ENCODE results near the gene GFRA4. TPM values are rescaled to one million over a fixed set of nuclear protein-coding genes. Genes with fewer than 3 reads are reported as not detected.

The GFRA4 gene
- total and polyA plus RNA-seq, 2 donors: 0.19 to 0.21 TPM

DNA sequence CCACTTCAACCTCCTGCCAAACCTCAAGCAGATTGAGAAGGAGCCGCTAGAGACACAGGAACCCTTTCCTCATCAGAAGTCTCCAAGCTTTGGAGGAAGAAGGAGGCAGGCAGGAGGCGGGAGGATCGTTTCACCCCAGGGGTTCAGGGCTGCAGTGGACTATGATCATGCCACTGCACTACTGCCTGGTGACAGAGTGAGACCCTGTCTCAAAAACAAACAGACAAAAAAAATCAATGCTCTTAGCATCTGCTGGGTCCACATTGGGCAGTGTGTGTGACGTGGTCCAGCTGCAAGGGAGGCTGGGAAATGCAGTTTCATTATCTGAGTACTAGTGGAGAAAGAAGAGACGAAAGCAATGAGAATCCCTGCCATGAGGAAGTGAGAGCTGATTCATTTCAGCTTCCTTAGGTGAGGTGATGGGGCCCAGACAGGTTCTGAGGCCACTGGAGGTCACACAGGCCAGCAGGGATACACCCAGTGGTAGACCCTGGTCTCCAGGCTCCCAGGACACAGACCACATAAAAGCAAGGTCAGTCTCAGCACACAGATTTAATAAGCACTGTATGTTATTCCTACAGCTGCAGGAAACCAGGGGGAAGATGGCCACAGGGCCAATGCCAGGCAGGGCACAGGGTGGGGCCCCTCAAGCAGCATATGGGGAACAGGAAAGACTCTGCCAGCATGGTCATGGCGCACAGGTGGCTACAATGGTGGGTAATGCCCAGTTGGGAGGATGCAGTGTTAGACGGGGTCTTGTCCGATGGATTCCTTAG, 4.3 kb downstream of the GFRA4 start:
- Histone ChIP-seq H3K27ac (ENCODE audit: low read depth in 1 of 2, low read length in 1 of 2) (no peak overlapping the region), H3K9me3 (ENCODE audit: control insufficient read depth in 2 of 2, insufficient read depth in 1 of 2, low read length in 1 of 2) (no peaks in the 10 kb centered on the region), H3K27me3 (ENCODE audit: control insufficient read depth in 2 of 2, insufficient read depth in 1 of 2, low read length in 1 of 2) (peaks cover 27 to 63% of the 10 kb centered on the region in 2 donors), H3K4me3 (ENCODE audit: low read length in 2 of 2) (no peak overlapping the region), H3K4me1 (ENCODE audit: control insufficient read depth in 2 of 2, insufficient read depth in 2 of 2, low read length in 2 of 2) (no peaks in the 10 kb centered on the region), H3K36me3 (ENCODE audit: control insufficient read depth in 2 of 2, insufficient read depth in 2 of 2, low read length in 1 of 2) (no peaks in the 10 kb centered on the region)
- no peak for DNase-seq (ENCODE audit: low read depth in 6 of 9, low spot score in 9 of 9)
- WGBS: 77% methylated on average over 8 of the region's 8 CpGs

DNA sequence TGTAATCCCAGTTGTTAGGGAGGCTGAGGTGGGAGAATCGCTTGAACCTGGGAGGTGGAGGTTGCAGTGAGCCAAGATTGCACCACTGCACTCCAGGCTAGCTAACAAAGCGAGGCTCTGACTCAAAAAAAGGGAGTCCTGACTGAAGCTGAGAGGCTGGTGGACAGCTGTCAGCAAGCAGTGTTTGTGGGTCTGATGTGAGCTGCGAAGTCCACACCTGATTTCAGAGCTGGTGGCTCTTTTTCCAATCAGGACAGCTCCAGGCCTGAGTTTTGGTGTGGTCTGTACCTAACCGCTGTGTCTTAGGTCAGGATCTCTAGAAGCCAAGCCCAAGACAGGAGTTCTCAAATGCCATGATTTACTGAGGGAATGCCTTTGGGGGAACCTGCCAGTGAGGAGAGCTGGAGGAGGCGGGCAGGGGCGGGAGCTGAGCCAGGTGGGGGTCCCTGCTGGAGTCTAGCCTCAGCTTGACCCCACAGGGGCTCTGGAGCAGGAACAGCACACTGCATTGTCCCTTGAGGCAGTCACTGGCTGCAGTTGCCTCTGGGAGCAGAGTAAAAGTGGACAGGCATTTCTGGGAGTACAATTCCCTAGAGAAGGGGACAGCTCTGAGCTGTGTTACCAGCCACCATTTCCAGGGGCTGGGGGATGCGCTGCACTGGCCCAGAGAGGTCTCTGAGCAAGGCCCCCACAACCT, 5.0 kb downstream of the GFRA4 start:
- Histone ChIP-seq H3K4me1 (ENCODE audit: control insufficient read depth in 2 of 2, insufficient read depth in 2 of 2, low read length in 2 of 2) (no peaks in the 10 kb centered on the region), H3K4me3 (ENCODE audit: low read length in 2 of 2) (no peak overlapping the region), H3K9me3 (ENCODE audit: control insufficient read depth in 2 of 2, insufficient read depth in 1 of 2, low read length in 1 of 2) (no peaks in the 10 kb centered on the region), H3K27ac (ENCODE audit: low read depth in 1 of 2, low read length in 1 of 2) (no peak overlapping the region), H3K36me3 (ENCODE audit: control insufficient read depth in 2 of 2, insufficient read depth in 2 of 2, low read length in 1 of 2) (no peaks in the 10 kb centered on the region), H3K27me3 (ENCODE audit: control insufficient read depth in 2 of 2, insufficient read depth in 1 of 2, low read length in 1 of 2) (peaks cover 27 to 57% of the 10 kb centered on the region in 2 donors)
- no peak for DNase-seq (ENCODE audit: low read depth in 6 of 9, low spot score in 9 of 9)
- WGBS: 80% methylated on average over 7 of the region's 7 CpGs

DNA sequence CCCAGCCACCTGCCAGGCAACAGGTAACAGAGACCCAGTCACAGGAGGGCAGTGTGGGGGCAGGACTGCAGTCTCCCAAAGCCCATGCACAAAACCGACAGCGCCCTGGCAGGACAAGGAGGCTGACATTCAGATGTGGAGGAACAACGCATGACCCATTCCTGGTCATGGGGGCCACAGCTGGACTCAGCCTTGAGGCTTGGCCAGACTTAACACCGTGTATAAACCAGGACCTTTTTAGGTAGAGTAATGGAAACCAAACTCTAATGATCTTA, 8.1 kb downstream of the GFRA4 start:
- 95% methylated on average over 4 of the region's 4 CpGs for WGBS
- no peak for DNase-seq (ENCODE audit: low read depth in 6 of 9, low spot score in 9 of 9)

DNA sequence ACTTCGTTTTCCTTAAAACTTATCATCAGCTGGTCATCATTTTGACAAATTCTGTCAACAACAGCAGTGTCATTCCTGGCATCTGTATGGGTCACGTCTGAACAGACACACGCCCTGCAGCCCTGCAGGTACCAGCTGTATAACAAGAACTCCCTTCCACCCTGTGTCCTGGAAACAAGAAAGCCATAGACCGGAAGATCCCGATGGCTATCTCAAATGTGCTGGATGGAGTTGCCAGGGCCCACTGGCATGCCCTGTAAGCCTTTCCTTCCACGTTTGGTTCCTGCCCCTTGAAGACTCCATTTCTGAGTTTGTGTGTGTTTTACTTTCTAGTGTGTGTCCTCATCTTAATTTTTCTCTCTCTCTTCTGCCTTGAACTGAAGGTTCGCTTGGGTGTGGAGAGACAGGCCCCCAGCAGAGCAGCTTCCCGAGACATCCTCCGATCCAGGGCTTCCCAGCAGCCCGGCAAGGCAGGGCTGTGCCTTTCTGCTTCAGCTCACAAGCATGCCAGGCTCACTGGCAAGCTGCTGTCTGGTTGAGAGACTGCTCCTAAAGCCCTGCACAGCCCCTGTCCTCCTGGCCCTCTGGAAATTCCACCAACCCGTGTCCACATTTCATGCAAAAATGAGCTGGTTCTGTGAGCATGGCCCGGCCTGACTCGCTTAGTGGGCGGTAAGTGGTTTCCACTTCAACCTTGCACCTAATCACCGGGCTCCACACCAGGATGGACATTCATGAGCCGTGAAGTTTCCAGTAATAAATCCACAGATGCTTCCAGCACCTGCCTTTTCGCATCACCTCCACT, 8.7 kb downstream of the GFRA4 start:
- no peak for DNase-seq (ENCODE audit: low read depth in 6 of 9, low spot score in 9 of 9)
- whole genome bisulfite sequencing: 95% methylated on average over 17 of the region's 17 CpGs
- peaks cover 2 to 22% of the 10 kb centered on the region in 2 donors for H3K27me3 ChIP-seq (ENCODE audit: control insufficient read depth in 2 of 2, insufficient read depth in 1 of 2, low read length in 1 of 2)
- no peak overlapping the region for H3K27ac ChIP-seq (ENCODE audit: low read depth in 1 of 2, low read length in 1 of 2)
- no peaks in the 10 kb centered on the region for H3K4me1 ChIP-seq (ENCODE audit: control insufficient read depth in 2 of 2, insufficient read depth in 2 of 2, low read length in 2 of 2)
- H3K36me3 ChIP-seq (ENCODE audit: control insufficient read depth in 2 of 2, insufficient read depth in 2 of 2, low read length in 1 of 2): no peaks in the 10 kb centered on the region
- no peaks in the 10 kb centered on the region for H3K9me3 ChIP-seq (ENCODE audit: control insufficient read depth in 2 of 2, insufficient read depth in 1 of 2, low read length in 1 of 2)
- no peak overlapping the region for H3K4me3 ChIP-seq (ENCODE audit: low read length in 2 of 2)

More for the DNA sequence above, 8.1 kb downstream of the GFRA4 start:
- no peaks in the 10 kb centered on the region for H3K4me1 ChIP-seq (ENCODE audit: control insufficient read depth in 2 of 2, insufficient read depth in 2 of 2, low read length in 2 of 2)
- H3K36me3 ChIP-seq (ENCODE audit: control insufficient read depth in 2 of 2, insufficient read depth in 2 of 2, low read length in 1 of 2): no peaks in the 10 kb centered on the region
- no peaks in the 10 kb centered on the region for H3K9me3 ChIP-seq (ENCODE audit: control insufficient read depth in 2 of 2, insufficient read depth in 1 of 2, low read length in 1 of 2)
- H3K27ac ChIP-seq (ENCODE audit: low read depth in 1 of 2, low read length in 1 of 2): no peak overlapping the region
- H3K4me3 ChIP-seq (ENCODE audit: low read length in 2 of 2): no peak overlapping the region
- H3K27me3 ChIP-seq (ENCODE audit: control insufficient read depth in 2 of 2, insufficient read depth in 1 of 2, low read length in 1 of 2): peaks cover 6 to 28% of the 10 kb centered on the region in 2 donors

DNA sequence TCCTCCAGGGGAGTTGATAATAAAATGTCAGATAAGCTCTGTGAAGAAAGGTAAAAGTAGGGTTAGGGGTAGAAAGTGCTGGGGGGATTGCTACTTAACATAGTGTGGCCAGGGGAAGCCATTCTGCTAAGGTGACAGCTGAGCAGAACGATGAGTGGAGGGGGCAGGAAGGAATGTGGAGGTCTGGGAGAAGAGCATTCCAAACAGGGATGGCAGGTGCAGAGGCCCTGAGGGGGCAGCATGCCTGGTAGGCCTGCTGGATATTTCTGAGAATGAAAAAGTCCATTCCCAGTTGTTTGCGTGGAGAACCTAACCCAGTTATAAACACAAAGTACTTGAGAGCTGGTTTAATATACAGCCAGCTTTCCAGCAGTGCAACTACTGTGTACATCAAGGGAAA, 9.3 kb downstream of the GFRA4 start:
- Histone ChIP-seq H3K9me3 (ENCODE audit: control insufficient read depth in 2 of 2, insufficient read depth in 1 of 2, low read length in 1 of 2) (no peaks in the 10 kb centered on the region), H3K36me3 (ENCODE audit: control insufficient read depth in 2 of 2, insufficient read depth in 2 of 2, low read length in 1 of 2) (no peaks in the 10 kb centered on the region), H3K4me3 (ENCODE audit: low read length in 2 of 2) (no peak overlapping the region), H3K27me3 (ENCODE audit: control insufficient read depth in 2 of 2, insufficient read depth in 1 of 2, low read length in 1 of 2) (peaks cover 0 to 16% of the 10 kb centered on the region in 2 donors), H3K27ac (ENCODE audit: low read depth in 1 of 2, low read length in 1 of 2) (no peak overlapping the region), H3K4me1 (ENCODE audit: control insufficient read depth in 2 of 2, insufficient read depth in 2 of 2, low read length in 2 of 2) (no peaks in the 10 kb centered on the region)
- WGBS: 95% methylated on average over 2 of the region's 2 CpGs
- DNase-seq (ENCODE audit: low read depth in 6 of 9, low spot score in 9 of 9): no peak

DNA sequence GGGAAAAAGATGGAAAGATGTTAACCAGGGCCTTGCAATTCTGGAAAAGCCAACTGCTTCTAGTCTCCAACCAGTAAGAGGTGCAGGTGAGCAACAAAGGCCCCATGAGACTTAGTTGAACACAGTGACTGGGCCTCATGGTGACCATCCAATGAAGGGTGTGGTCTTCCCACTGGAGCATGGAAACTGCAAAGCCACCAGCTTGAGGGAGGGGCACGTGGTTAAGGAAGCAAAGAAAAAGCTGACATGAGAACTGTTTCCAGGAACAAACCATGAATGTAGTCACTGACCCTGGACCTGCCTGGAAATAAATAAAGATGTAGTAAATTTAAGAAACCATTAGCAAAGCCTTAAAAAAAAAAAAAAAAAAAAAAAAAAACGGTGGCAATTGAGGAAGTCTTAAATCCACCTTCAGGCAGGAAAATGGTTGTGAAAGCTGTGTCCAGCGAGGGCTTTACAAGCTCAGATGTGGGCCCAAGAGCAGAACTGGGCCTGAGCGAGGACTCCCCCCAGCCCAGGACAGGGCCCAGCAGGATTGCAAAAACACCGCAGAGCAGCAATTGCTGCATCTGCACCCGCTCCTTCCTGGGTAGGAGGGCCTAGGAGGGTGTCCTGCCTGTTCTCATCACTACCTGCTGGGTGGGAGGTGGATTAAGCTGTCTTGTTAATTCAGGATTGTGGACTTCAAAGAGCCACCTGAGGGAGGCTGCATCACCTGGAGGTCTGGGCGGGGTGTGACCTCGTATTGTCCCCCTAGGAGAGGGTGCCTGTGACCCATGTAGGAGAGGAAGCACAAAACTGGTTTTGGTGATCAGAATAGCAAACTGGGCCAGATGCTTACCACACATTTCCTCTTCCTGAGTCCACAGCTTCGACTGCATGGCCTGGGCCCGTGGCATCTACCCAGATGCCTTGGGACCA, 10.3 kb downstream of the GFRA4 start:
- Histone ChIP-seq H3K27me3 (ENCODE audit: control insufficient read depth in 2 of 2, insufficient read depth in 1 of 2, low read length in 1 of 2) (peaks cover 0 to 7% of the 10 kb centered on the region in 2 donors), H3K4me1 (ENCODE audit: control insufficient read depth in 2 of 2, insufficient read depth in 2 of 2, low read length in 2 of 2) (no peaks in the 10 kb centered on the region), H3K27ac (ENCODE audit: low read depth in 1 of 2, low read length in 1 of 2) (no peak overlapping the region), H3K4me3 (ENCODE audit: low read length in 2 of 2) (no peak overlapping the region), H3K36me3 (ENCODE audit: control insufficient read depth in 2 of 2, insufficient read depth in 2 of 2, low read length in 1 of 2) (no peaks in the 10 kb centered on the region), H3K9me3 (ENCODE audit: control insufficient read depth in 2 of 2, insufficient read depth in 1 of 2, low read length in 1 of 2) (no peaks in the 10 kb centered on the region)
- 75% methylated on average over 10 of the region's 10 CpGs for WGBS
- DNase-seq (ENCODE audit: low read depth in 6 of 9, low spot score in 9 of 9): no peak

DNA sequence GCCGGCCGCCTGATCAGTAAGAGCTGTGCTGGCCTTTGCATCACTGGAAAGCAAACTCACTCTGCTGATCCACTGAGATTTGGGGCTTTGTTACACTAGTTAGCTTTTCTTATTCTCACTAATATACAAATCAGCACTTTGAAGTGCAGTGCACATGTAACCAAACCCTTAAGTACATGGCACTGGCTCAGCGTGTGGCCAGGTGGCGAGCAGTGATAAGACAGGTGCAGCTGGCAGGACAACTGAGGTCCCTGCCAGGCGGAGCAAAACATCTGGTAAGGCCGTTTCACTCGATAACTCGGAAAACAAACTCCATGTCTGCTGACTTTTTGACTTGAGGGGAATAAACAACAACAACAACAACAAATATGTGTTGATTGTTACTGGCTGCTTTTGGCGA, 11.0 kb downstream of the GFRA4 start:
- Histone ChIP-seq H3K27ac (ENCODE audit: low read depth in 1 of 2, low read length in 1 of 2) (no peak overlapping the region), H3K36me3 (ENCODE audit: control insufficient read depth in 2 of 2, insufficient read depth in 2 of 2, low read length in 1 of 2) (no peaks in the 10 kb centered on the region), H3K4me3 (ENCODE audit: low read length in 2 of 2) (no peak overlapping the region), H3K27me3 (ENCODE audit: control insufficient read depth in 2 of 2, insufficient read depth in 1 of 2, low read length in 1 of 2) (peaks cover 0 to 2% of the 10 kb centered on the region in 2 donors), H3K4me1 (ENCODE audit: control insufficient read depth in 2 of 2, insufficient read depth in 2 of 2, low read length in 2 of 2) (no peaks in the 10 kb centered on the region), H3K9me3 (ENCODE audit: control insufficient read depth in 2 of 2, insufficient read depth in 1 of 2, low read length in 1 of 2) (no peaks in the 10 kb centered on the region)
- no peak for DNase-seq (ENCODE audit: low read depth in 6 of 9, low spot score in 9 of 9)
- 79% methylated on average over 9 of the region's 9 CpGs for WGBS

DNA sequence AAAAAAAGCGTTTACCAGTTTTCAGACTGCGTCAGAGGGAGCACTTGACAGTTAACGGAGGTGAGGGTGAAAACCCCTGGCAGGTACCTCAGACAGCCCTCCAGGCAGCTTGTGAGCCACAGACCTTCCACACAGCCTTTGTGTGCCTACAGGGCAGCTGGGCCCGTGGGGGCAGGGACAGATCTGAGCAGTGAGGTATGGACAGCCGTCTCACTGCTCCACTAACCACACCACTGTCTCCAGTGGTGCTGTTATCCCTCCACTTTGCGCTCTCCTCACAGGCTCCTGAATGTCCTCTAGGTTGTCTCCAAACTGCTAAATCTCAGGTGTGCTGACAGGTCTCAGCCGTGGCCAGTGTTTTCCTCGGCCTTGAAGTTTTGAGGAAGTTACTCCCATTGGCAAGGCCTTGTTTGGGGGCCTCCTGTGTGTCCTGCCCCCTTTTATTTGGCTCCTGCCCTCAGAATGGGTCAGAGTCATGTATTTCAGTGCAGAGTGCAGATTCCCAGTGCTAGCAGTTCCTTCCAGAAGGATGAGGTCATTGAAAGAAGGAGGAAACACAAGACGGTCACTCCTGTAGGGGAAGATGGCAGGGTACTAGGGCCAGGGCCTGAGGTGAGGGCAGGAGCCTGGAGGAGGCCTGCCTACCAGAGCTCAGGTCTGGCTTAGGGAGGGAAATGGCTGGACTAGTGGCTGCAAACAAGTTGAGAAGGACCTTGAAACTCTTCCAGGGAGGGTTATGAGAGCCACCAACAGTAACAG, 11.8 kb downstream of the GFRA4 start:
- peaks cover 0 to 3% of the 10 kb centered on the region in 2 donors for H3K36me3 ChIP-seq (ENCODE audit: control insufficient read depth in 2 of 2, insufficient read depth in 2 of 2, low read length in 1 of 2)

More for the DNA sequence above, 11.8 kb downstream of the GFRA4 start:
- DNase-seq (ENCODE audit: low read depth in 6 of 9, low spot score in 9 of 9): no peak
- Histone ChIP-seq H3K4me1 (ENCODE audit: control insufficient read depth in 2 of 2, insufficient read depth in 2 of 2, low read length in 2 of 2) (no peaks in the 10 kb centered on the region), H3K9me3 (ENCODE audit: control insufficient read depth in 2 of 2, insufficient read depth in 1 of 2, low read length in 1 of 2) (no peaks in the 10 kb centered on the region), H3K4me3 (ENCODE audit: low read length in 2 of 2) (no peak overlapping the region), H3K27me3 (ENCODE audit: control insufficient read depth in 2 of 2, insufficient read depth in 1 of 2, low read length in 1 of 2) (no peaks in the 10 kb centered on the region), H3K27ac (ENCODE audit: low read depth in 1 of 2, low read length in 1 of 2) (no peak overlapping the region)
- 83% methylated on average over 9 of the region's 9 CpGs for WGBS
